Astrocyte of the spinal cord (primary cell): ENCODE measurements around the gene UBE2U.

Experiments
- DNase-seq: peaks from one replicate; pipeline ENCODE4 v3.0.0; 2011; ENCODE audit warnings: low read depth, low spot score
- H3K4me3 ChIP-seq: 2 replicates; pipeline ENCODE4 v1.5.1; 2011; ENCODE audit warnings: low read depth, mild to moderate bottlenecking, low read length, moderate library complexity
- in situ Hi-C: cut with HindIII; loops from 2 replicates; pipeline ENCODE4 v1.10.0; 2017; ENCODE audit warnings: low sequenced_read_pairs
- TF ChIP-seq, protein P1 (sequence below): IDR thresholded peaks from 2 replicates; pipeline ENCODE4 v1.5.1; 2012; ENCODE audit warnings: low read depth, mild to moderate bottlenecking, low read length, inconsistent platforms

Gene UBE2U, protein sequence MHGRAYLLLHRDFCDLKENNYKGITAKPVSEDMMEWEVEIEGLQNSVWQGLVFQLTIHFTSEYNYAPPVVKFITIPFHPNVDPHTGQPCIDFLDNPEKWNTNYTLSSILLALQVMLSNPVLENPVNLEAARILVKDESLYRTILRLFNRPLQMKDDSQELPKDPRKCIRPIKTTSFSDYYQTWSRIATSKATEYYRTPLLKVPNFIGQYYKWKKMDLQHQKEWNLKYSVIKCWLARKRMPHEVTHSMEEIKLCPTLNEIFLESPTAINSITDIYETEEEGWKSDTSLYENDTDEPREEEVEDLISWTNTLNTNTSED

DNA sequence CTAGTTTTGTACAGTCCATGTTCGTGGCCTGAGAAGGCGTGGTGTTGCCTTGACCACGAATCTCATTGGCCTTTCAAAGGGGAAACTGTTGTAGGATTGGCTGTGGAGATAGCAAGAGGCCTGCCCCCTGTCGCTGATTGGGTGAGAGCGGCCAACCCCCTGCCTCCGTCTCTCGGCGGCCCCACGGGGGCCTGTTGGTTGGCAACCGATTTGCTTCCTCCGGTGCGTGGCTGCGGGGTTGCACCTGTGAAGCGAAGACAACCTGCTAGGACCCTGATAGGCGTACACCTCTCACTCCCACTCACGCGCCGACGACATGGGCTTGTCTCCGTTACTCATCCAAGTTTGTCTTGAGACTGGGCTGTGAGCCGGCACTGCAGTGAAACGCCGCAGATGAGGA, at the start of gene UBE2U:
TSS of gene UBE2U (plus strand) at position 204 of the 400 bp plus-strand sequence. CDS start 428 bp downstream, outside the sequence.
- TF ChIP-seq, protein P1, sequence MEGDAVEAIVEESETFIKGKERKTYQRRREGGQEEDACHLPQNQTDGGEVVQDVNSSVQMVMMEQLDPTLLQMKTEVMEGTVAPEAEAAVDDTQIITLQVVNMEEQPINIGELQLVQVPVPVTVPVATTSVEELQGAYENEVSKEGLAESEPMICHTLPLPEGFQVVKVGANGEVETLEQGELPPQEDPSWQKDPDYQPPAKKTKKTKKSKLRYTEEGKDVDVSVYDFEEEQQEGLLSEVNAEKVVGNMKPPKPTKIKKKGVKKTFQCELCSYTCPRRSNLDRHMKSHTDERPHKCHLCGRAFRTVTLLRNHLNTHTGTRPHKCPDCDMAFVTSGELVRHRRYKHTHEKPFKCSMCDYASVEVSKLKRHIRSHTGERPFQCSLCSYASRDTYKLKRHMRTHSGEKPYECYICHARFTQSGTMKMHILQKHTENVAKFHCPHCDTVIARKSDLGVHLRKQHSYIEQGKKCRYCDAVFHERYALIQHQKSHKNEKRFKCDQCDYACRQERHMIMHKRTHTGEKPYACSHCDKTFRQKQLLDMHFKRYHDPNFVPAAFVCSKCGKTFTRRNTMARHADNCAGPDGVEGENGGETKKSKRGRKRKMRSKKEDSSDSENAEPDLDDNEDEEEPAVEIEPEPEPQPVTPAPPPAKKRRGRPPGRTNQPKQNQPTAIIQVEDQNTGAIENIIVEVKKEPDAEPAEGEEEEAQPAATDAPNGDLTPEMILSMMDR: no peak
- DNase-seq: no peak
- in situ Hi-C loops: no loop called here
- no peak within 1 kb of the TSS for H3K4me3 ChIP-seq

DNA sequence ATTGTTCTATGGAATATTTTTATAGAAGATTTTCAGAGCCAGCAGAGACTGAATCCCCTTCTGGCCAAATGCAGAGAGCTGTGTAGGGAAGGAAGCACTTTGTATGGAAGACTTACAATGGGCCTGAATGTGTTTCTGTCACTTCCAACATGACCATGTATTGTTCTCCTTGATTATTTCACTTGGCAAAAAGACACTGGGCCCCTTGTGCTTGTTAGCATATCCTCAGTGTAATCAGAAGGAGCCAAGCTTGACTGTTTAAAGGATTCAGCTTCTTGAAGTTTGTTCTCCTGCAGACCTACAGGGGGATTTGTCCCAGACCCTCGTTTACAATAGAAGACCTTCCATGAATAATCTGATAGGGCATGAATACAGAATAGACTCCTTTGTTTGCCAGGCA, 48.1 kb upstream of the UBE2U start:
- no peak for DNase-seq
- in situ Hi-C loops: no loop called here
- no peak overlapping the region for H3K4me3 ChIP-seq
- TF ChIP-seq, protein P1: no peak

DNA sequence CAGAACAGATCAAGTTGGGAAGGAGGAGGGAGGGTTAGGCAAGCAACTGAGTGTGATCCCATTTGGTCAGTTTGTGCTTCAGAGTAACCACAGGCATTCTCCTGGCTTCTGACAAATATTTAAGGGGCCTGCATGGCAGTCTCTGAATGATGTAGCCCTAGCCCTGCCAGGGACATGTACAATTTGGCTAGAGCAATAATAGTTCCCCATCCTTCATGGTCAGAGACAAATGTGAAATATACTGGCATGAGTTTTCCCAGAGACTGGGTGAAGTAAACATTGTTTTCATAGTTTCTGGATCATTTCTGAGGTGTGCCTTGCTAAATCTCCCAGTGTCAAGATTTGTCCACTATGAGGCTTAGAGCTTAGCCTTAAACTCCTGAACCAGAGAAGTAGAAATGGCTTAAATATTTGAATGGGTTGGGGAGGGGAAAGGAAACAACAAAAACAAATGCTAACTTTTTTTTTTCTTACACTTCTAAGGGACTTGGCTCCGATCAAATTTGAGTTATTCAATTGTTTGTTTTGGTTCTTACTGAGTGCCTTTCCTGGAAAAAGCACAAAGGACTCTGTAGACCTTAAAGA, 42.0 kb upstream of the UBE2U start:
- TF ChIP-seq, protein P1: no peak
- peak; percentile 78 for DNase-seq
- in situ Hi-C loops: no loop called here
- no peak overlapping the region for H3K4me3 ChIP-seq

DNA sequence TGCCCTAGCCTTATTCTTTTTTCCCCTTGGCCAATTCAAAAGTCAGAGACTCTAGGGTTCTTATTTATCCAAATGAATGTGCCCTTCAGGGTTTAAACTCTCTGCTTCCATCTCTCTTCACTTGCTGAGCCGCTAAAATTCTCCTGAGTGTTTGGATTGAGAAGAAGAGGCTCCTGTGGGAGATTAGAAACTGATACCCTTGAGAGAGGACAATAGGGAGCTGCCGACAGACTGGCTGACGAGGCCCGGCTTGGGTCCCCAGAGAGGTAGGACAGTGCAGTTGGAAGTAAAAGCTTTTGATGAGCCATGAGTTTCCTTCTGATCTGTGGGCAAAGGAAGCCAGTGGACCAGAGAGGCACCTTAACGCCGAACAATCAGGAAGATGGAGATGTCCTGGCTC, 41.3 kb upstream of the UBE2U start:
- in situ Hi-C loops: no loop called here
- TF ChIP-seq, protein P1: no peak
- DNase-seq: no peak
- H3K4me3 ChIP-seq: no peak overlapping the region

DNA sequence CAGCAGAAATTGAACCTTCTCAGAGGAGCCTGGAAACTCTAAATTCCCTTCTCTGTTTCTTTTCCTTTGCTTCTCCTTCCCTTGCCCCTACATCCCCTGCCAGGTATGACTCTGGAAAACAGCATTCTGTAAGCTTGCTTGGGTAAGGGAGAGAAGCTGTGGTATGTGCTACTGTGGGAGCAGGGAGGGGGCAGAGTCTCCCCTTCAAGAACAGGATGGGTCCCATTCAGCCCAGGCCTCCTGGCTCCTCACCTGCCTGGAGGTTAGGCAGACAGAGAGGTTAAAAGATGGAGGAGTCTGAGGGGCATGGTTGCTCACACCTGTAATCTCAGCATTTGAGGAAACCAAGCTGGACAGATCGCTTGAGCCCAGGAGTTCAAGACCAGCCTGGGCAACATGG, 40.6 kb upstream of the UBE2U start:
- in situ Hi-C loops: no loop called here
- no peak overlapping the region for H3K4me3 ChIP-seq
- DNase-seq: no peak
- TF ChIP-seq, protein P1: no peak

DNA sequence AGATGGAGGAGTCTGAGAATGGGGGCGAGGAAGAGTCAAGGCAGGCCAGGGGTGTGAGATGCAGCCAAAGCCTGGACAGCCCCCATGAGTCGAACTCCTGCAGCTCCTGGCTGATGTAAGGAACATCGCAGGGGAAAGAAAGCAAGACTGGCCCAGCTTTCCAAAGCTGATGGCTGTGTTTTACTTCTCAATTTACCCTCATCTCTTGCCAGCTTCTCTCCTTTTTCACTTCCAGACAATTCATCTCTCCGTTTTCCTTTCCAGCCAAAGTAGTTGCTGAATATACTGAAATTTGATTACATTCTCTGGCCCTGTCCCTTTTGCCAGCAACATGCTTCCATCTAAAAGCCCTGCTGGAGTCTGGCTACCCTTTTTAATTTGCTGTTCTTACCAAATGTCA, 40.0 kb upstream of the UBE2U start:
- no peak overlapping the region for H3K4me3 ChIP-seq
- no peak for DNase-seq
- TF ChIP-seq, protein P1: no peak
- in situ Hi-C loops: no loop called here
